HepG2 (cell line): ENCODE data around the gene RPL31. TPM values are rescaled to one million over a fixed set of nuclear protein-coding genes. Genes with fewer than 3 reads are reported as not detected.

Source experiments
- KDM5A ChIP-seq: fragments of 200-600 bp; sonication (generic); IDR thresholded peaks from 2 replicates; pipeline ENCODE4 v1.7.0; 2018; ENCODE audit warnings: antibody characterized with exemption, mild to moderate bottlenecking, low read length, borderline replicate concordance
- MEIS1 ChIP-seq: sonication (generic); formaldehyde crosslinking; IDR thresholded peaks from 2 replicates; pipeline ENCODE4 v1.9.0; 2021; ENCODE audit warnings: mild to moderate bottlenecking, missing genetic modification reagents, moderate library complexity, borderline replicate concordance
- MYC ChIP-seq: sonication (generic); formaldehyde crosslinking; IDR thresholded peaks from 2 replicates; pipeline ENCODE4 v1.9.0; 2021; ENCODE audit warnings: missing genetic modification reagents, borderline replicate concordance
- TGIF2 ChIP-seq: IDR thresholded peaks from 2 replicates; pipeline ENCODE4 v1.6.1; 2016; ENCODE audit warnings: control low read depth, missing compliant biosample characterization
- ZFX ChIP-seq: sonication (generic); formaldehyde crosslinking; IDR thresholded peaks from 2 replicates; pipeline ENCODE4 v1.4.0; 2020; ENCODE audit warnings: mild to moderate bottlenecking, low read depth, missing genetic modification reagents, moderate library complexity
- ZNF121 ChIP-seq: sonication (generic); formaldehyde crosslinking; IDR thresholded peaks from 2 replicates; pipeline ENCODE4 v1.5.0; 2020; ENCODE audit warnings: mild to moderate bottlenecking, missing genetic modification reagents
- ZNF329 ChIP-seq: sonication (generic); formaldehyde crosslinking; IDR thresholded peaks from 2 replicates; pipeline ENCODE4 v1.9.0; 2021; ENCODE audit warnings: low read depth, mild to moderate bottlenecking, missing genetic modification reagents
- ZNF431 ChIP-seq: sonication (generic); formaldehyde crosslinking; IDR thresholded peaks from 2 replicates; pipeline ENCODE4 v1.9.0; 2022; ENCODE audit warnings: missing genetic modification reagents, low read depth, mild to moderate bottlenecking, borderline replicate concordance
- ZNF567 ChIP-seq: sonication (generic); formaldehyde crosslinking; IDR thresholded peaks from 2 replicates; pipeline ENCODE4 v1.8.1; 2023; ENCODE audit warnings: mild to moderate bottlenecking, missing genetic modification reagents, borderline replicate concordance
- polyA plus RNA-seq, 8 experiments: library from polyadenylated mRNA; depleted of rRNA in 3 of 8; stranded (reverse) in 7 of 8; unstranded in 1 of 8; fragments of >200 nt; fragmentation: Illumina TruSeq in 4 of 8; extraction: Trizol in 4 of 8; gene quantifications; 2 replicates each; pipeline versions ENCODE4 v1.2.1 to v1.2.3, GENCODE V29; 2011 to 2016; ENCODE audit warnings: low read depth in 4 of 8, missing spikeins in 1 of 8, mixed read lengths in 1 of 8; ENCODE audit not compliant: insufficient read depth in 1 of 8
- total RNA-seq, 5 experiments: library from RNA; depleted of rRNA; stranded (reverse); fragments of >200 nt; fragmentation: Illumina TruSeq; extraction: Trizol; gene quantifications; 2 replicates each; pipeline ENCODE4 v1.2.3, GENCODE V29; 2016; ENCODE audit warnings: low read depth in 1 of 5
- TF ChIP-seq, protein P1 (sequence below): sonication (generic); formaldehyde crosslinking; conservative IDR thresholded peaks from 2 replicates; pipeline ENCODE4 v1.8.0; 2022; ENCODE audit warnings: missing genetic modification reagents
- TF ChIP-seq, protein P2 (sequence below): IDR thresholded peaks from 2 replicates; pipeline ENCODE4 v1.4.0; 2020; ENCODE audit warnings: mild to moderate bottlenecking, missing genetic modification reagents
- TF ChIP-seq, protein P3 (sequence below): sonication (generic); formaldehyde crosslinking; IDR thresholded peaks from 2 replicates; pipeline ENCODE4 v1.4.0; 2020; ENCODE audit warnings: missing genetic modification reagents, borderline replicate concordance
- TF ChIP-seq, protein P4 (sequence below): sonication (generic); formaldehyde crosslinking; IDR thresholded peaks from 2 replicates; pipeline ENCODE4 v1.9.0; 2021; ENCODE audit warnings: missing genetic modification reagents, borderline replicate concordance

RPL31 gene
- total and polyA plus RNA-seq, 2 of the 13 experiments (the other 11 are each of a cell fraction or from before 2014, with no cell fraction given) = 3,331 to 3,582 TPM

DNA sequence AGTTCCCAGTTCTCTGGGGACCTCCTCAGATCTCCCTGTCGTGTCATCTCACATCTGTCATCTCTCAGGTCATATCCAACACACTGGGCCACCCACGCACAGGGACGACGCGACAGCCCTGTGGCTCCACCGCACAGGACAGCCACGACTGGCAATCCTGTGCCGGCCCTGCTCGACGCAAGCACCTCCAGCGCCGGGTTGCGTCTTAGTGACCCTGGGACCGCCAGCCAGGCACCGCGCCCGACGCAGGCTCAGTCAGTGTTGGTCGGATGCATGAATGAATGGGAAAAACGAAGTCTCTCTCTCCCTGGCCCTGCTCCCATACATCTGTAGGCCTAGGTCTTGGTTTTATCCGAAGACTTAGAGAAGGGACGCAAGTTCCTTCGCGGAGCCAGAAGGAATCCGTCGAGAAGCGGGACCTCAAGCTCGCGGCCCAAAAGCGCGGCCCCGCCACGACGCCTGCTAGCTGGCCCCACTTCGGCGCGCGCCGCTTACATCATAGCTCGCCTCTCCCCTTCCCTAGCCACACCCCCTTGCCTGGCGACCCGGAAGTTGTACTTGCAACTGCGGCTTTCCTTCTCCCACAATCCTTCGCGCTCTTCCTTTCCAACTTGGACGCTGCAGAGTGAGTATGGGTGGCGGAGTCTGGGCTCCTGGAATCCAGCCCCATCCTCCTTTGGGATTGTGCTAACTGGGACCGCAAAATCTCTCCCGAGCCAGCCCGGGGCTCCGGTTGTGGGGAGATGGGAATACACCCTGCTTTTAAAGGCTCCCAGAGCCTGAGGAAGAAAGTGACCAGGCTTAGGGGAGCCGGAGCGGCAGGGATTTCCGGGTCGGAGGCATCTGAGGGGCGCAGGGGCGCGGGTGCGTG is at the start of gene RPL31 (continued):
- TF ChIP-seq, protein P1, sequence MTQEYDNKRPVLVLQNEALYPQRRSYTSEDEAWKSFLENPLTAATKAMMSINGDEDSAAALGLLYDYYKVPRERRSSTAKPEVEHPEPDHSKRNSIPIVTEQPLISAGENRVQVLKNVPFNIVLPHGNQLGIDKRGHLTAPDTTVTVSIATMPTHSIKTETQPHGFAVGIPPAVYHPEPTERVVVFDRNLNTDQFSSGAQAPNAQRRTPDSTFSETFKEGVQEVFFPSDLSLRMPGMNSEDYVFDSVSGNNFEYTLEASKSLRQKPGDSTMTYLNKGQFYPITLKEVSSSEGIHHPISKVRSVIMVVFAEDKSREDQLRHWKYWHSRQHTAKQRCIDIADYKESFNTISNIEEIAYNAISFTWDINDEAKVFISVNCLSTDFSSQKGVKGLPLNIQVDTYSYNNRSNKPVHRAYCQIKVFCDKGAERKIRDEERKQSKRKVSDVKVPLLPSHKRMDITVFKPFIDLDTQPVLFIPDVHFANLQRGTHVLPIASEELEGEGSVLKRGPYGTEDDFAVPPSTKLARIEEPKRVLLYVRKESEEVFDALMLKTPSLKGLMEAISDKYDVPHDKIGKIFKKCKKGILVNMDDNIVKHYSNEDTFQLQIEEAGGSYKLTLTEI = no peak
- TF ChIP-seq, protein P2, sequence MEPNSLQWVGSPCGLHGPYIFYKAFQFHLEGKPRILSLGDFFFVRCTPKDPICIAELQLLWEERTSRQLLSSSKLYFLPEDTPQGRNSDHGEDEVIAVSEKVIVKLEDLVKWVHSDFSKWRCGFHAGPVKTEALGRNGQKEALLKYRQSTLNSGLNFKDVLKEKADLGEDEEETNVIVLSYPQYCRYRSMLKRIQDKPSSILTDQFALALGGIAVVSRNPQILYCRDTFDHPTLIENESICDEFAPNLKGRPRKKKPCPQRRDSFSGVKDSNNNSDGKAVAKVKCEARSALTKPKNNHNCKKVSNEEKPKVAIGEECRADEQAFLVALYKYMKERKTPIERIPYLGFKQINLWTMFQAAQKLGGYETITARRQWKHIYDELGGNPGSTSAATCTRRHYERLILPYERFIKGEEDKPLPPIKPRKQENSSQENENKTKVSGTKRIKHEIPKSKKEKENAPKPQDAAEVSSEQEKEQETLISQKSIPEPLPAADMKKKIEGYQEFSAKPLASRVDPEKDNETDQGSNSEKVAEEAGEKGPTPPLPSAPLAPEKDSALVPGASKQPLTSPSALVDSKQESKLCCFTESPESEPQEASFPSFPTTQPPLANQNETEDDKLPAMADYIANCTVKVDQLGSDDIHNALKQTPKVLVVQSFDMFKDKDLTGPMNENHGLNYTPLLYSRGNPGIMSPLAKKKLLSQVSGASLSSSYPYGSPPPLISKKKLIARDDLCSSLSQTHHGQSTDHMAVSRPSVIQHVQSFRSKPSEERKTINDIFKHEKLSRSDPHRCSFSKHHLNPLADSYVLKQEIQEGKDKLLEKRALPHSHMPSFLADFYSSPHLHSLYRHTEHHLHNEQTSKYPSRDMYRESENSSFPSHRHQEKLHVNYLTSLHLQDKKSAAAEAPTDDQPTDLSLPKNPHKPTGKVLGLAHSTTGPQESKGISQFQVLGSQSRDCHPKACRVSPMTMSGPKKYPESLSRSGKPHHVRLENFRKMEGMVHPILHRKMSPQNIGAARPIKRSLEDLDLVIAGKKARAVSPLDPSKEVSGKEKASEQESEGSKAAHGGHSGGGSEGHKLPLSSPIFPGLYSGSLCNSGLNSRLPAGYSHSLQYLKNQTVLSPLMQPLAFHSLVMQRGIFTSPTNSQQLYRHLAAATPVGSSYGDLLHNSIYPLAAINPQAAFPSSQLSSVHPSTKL (CRISPR knock-in tag) = peak; percentile 88
- TF ChIP-seq, protein P3, sequence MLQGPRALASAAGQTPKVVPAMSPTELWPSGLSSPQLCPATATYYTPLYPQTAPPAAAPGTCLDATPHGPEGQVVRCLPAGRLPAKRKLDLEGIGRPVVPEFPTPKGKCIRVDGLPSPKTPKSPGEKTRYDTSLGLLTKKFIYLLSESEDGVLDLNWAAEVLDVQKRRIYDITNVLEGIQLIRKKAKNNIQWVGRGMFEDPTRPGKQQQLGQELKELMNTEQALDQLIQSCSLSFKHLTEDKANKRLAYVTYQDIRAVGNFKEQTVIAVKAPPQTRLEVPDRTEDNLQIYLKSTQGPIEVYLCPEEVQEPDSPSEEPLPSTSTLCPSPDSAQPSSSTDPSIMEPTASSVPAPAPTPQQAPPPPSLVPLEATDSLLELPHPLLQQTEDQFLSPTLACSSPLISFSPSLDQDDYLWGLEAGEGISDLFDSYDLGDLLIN = no peak; the same call in none of the 2 replicates
- TF ChIP-seq, protein P4, sequence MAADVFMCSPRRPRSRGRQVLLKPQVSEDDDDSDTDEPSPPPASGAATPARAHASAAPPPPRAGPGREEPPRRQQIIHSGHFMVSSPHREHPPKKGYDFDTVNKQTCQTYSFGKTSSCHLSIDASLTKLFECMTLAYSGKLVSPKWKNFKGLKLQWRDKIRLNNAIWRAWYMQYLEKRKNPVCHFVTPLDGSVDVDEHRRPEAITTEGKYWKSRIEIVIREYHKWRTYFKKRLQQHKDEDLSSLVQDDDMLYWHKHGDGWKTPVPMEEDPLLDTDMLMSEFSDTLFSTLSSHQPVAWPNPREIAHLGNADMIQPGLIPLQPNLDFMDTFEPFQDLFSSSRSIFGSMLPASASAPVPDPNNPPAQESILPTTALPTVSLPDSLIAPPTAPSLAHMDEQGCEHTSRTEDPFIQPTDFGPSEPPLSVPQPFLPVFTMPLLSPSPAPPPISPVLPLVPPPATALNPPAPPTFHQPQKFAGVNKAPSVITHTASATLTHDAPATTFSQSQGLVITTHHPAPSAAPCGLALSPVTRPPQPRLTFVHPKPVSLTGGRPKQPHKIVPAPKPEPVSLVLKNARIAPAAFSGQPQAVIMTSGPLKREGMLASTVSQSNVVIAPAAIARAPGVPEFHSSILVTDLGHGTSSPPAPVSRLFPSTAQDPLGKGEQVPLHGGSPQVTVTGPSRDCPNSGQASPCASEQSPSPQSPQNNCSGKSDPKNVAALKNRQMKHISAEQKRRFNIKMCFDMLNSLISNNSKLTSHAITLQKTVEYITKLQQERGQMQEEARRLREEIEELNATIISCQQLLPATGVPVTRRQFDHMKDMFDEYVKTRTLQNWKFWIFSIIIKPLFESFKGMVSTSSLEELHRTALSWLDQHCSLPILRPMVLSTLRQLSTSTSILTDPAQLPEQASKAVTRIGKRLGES = 0 out of 2 replicates have a peak, but pooled peaks have one; percentile 29
- TF ChIP-seq ZNF431 (CRISPR knock-in tag) (peak; percentile 97), KDM5A (peak; percentile 70; the same call in 1 of the 2 replicates), ZNF121 (CRISPR knock-in tag) (peak; percentile 69; the same call in 1 of the 2 replicates), TGIF2 (peak; percentile 93), MEIS1 (peak; percentile 86), ZNF567 (CRISPR knock-in tag) (peak; percentile 100), ZFX (CRISPR knock-in tag) (peak; percentile 98), MYC (CRISPR knock-in tag) (peak; percentile 98), ZNF329 (peak; percentile 94)
